Measurements from ENCODE around the gene COL5A1. TPM values are rescaled to one million over a fixed set of nuclear protein-coding genes. Genes with fewer than 3 reads are reported as not detected.

Gene COL5A1
- total RNA-seq, 4 donors from 2014 or later = 8.4 to 14.7 (median 11.3) TPM

DNA sequence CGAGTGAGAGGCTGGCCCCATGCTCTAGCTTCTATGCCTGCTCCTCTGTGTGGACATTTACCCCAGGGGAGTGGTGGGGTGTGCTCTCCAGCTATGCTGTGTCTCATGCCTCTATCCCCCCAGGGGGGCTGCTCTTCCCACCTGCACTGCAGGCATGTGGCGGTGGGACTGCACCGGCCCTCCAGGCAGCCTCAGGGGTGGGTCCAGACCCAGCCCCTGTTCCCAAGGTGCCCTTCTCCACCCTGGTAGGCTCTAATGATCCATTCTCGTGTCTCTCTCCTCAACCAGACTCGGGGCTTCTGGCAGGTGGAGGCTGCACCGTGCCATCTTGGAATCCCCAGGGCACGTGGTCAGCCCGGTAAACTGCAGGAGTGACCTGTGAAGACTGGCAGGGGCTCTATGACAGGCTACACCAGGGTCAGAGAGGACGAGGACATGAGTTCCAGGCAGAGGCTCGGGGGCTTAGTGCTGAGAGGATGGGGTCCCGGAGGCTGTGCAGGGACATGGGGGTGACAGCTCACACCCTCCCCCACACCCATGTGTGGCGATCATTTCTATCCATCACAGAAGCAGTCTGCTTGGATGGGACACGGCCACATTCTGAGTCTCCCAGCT is 22.7 kb upstream of the COL5A1 start:
- H3K4me3 ChIP-seq (ENCODE audit: low read depth, poor library complexity, severe bottlenecking) = no peak overlapping the region
- no peak for TF ChIP-seq POLR2A (IDR thresholded peaks at IDR 0.05)
- TF ChIP-seq, protein P1, sequence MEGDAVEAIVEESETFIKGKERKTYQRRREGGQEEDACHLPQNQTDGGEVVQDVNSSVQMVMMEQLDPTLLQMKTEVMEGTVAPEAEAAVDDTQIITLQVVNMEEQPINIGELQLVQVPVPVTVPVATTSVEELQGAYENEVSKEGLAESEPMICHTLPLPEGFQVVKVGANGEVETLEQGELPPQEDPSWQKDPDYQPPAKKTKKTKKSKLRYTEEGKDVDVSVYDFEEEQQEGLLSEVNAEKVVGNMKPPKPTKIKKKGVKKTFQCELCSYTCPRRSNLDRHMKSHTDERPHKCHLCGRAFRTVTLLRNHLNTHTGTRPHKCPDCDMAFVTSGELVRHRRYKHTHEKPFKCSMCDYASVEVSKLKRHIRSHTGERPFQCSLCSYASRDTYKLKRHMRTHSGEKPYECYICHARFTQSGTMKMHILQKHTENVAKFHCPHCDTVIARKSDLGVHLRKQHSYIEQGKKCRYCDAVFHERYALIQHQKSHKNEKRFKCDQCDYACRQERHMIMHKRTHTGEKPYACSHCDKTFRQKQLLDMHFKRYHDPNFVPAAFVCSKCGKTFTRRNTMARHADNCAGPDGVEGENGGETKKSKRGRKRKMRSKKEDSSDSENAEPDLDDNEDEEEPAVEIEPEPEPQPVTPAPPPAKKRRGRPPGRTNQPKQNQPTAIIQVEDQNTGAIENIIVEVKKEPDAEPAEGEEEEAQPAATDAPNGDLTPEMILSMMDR (IDR thresholded peaks at IDR 0.05) = no peak
- intact Hi-C loops (cut with DNase I; ENCODE audit: low total_unique reads) = no loop called here
- 91 to 96% methylated on average over 13 of the region's 13 CpGs for WGBS, 2 donors
- peak in 1 of 2 donors; percentile 80 for DNase-seq (ENCODE audit: low spot score in 2 of 2)

DNA sequence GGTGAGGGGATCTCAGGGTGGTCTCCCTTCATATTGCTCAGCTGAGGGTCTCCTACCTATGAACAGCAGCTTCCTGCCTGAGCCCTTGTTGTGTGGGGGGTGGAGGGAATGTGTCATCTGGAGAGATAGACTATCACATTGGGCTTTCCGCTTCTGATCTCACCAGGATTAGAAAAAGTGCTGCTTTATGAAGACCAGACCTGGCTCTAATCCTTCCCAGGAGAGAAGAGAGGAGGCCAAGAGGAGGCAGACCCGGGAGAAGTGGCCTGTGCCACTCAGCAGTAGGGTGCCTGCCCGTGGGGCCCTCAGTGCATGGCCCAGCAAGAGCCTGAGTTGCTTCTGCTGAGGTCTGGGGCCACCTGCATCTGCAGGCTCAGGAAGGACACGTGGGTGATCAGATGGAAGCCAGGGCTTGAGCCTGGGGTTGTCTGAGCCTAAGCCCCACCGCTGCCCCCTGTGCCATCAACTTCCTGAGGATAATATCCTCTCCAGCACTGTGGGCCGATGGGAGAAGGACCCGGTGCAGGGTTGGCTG is 22.1 kb upstream of the COL5A1 start:
- H3K4me3 ChIP-seq (ENCODE audit: low read depth, poor library complexity, severe bottlenecking) = no peak overlapping the region
- WGBS, 2 donors = 84 to 89% methylated on average over 7 of the region's 7 CpGs
- TF ChIP-seq POLR2A (IDR thresholded peaks at IDR 0.05) = no peak
- TF ChIP-seq, protein P1 (IDR thresholded peaks at IDR 0.05) = no peak
- intact Hi-C loops (cut with DNase I; ENCODE audit: low total_unique reads) = no loop called here
- no peak for DNase-seq (ENCODE audit: low spot score in 2 of 2)

DNA sequence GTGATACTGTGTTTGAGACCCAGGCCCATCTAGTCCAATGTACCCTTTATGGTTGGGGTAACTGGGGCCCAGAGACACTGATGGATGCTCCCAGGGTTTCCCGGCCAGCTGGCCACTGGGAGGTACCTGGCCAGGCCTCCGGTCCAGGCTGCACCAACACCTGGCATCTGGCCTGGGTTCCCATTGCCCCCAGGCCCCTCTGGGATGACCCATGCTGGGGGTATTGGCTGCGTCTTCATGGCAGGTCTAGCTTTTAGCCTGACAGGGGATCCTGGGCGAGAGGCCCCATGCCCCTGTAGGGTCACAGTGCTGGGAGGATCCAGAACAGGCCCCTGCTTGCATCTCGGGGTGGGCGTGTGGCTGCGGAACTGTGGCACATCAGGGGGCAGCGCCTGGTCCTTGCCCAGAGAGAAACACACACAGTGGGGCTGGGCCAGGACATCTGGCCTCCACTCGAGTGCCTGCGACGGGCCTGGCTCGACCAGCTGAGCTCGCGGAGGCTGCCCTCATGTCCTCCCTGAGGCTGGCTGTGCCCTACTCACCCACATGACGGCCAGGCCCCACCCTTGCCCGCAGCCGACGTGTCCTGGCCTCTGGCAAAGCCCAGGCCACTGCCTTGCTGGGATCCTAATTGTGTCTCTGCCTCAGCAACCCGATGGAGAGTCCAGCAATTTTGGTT is 21.5 kb upstream of the COL5A1 start:
- no peak overlapping the region for H3K4me3 ChIP-seq (ENCODE audit: low read depth, poor library complexity, severe bottlenecking)
- peak in 1 of 2 donors; percentile 72 for DNase-seq (ENCODE audit: low spot score in 2 of 2)
- intact Hi-C loops (cut with DNase I; ENCODE audit: low total_unique reads) = no loop called here
- no peak for TF ChIP-seq POLR2A (IDR thresholded peaks at IDR 0.05)
- TF ChIP-seq, protein P1 (IDR thresholded peaks at IDR 0.05) = no peak
- WGBS, 2 donors = 74 to 84% methylated on average over 19 of the region's 19 CpGs

DNA sequence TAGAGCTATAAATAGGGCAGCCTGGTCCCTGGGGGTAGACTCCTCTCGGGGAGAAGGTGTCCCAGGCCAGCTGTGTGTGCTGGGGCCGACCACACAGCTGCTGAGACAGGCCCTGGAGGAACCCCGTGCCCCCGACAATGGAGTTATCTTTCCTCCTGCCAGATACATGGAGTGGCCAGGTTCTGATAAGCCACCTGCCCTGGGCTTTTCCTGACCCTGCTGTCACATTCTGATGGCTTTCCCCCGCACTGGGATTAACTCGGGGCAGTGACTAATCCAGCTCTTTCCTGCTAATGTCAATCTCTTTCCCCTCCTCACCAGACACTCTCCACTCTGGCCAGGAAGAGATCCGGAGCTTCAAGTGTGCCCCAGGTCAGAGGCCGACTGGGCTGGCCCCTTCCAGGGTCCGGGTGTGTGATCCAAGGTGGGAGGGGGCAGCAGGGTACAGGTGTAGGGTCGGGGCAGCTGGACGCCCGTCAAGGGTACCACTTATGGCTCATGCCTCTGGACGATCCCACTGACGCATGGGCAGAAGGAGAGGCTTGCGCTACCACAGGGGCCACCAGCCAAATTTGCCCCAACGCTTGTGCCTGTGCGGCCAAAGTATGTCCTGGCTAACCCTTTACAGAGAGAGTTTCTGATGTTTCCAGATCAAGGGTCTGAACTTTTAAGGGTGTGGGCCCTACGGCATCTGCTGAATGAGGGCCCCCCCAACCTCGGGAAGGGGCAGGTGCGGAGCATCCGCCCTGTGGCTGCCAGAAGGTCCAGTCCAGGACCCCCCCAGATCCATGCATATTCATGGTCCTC is 20.6 kb upstream of the COL5A1 start:
- TF ChIP-seq, protein P1 (IDR thresholded peaks at IDR 0.05) = no peak
- no peak for TF ChIP-seq POLR2A (IDR thresholded peaks at IDR 0.05)
- intact Hi-C loops (cut with DNase I; ENCODE audit: low total_unique reads) = no loop called here
- H3K4me3 ChIP-seq (ENCODE audit: low read depth, poor library complexity, severe bottlenecking) = no peak overlapping the region
- DNase-seq (ENCODE audit: low spot score in 2 of 2) = peak in 1 of 2 donors; percentile 65
- WGBS, 2 donors = 85 to 90% methylated on average over 21 of the region's 21 CpGs

DNA sequence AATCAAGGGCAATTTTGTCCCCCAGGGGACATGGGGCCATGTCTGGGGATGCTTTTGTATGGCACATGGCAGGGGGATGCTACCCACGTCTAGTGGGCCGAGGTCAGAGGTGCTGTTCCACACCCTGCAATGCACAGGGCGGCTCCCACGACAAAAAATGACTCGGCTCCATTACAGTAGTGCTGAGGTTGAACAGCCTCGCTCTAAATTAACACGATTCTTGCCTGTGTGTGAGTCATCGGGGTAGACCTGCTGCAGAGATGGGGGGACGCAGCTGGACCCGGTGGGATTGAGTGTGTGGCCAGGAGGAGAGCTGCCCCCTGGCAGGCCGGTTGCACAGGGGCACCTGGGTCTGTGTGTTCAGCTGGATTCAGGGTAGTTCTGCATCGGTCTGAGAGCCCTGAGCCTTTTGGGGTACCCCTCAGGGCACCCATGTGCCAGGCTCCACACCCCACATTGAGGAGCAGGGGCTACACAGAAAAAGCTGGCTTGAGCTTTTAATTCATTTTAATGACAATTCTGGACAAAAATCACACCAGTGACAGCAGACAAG is 20.0 kb upstream of the COL5A1 start:
- WGBS, 2 donors = 84 to 96% methylated on average over 12 of the region's 12 CpGs
- peak in 1 of 2 donors; percentile 76 for DNase-seq (ENCODE audit: low spot score in 2 of 2)
- TF ChIP-seq, protein P1 (IDR thresholded peaks at IDR 0.05) = no peak
- no peak for TF ChIP-seq POLR2A (IDR thresholded peaks at IDR 0.05)
- H3K4me3 ChIP-seq (ENCODE audit: low read depth, poor library complexity, severe bottlenecking) = no peak overlapping the region
- intact Hi-C loops (cut with DNase I; ENCODE audit: low total_unique reads) = no loop called here
